OCI-LY1 (cell line): Measurements from ENCODE around the gene ASAP3.

Experiments used
- H2AFZ ChIP-seq: fragments of 200-600 bp; sonication (generic), shearing (Covaris generic); 2 replicates; pipeline ENCODE4 v1.6.0; 2014; ENCODE audit warnings: antibody characterized with exemption, mild to moderate bottlenecking, low read length
- H3F3A ChIP-seq: fragments of 200-600 bp; sonication (generic), shearing (Covaris generic); 2 replicates; pipeline ENCODE4 v1.6.0; 2014; ENCODE audit warnings: mild to moderate bottlenecking, antibody characterized with exemption, low read length, moderate library complexity; ENCODE audit not compliant: insufficient read depth
- H3K27ac ChIP-seq: fragments of 200-600 bp; sonication (generic); 2 replicates; pipeline ENCODE4 v1.5.1; 2014; ENCODE audit warnings: low read length, mixed run types, mild to moderate bottlenecking, low read depth; ENCODE audit not compliant: poor library complexity, severe bottlenecking
- H3K27me3 ChIP-seq: fragments of 200-600 bp; sonication (generic); 2 replicates; pipeline ENCODE4 v1.6.0; 2014; ENCODE audit warnings: antibody characterized with exemption, mild to moderate bottlenecking, low read length, moderate library complexity; ENCODE audit not compliant: insufficient read depth
- H3K36me3 ChIP-seq: fragments of 200-600 bp; sonication (generic); 2 replicates; pipeline ENCODE4 v1.6.1; 2014; ENCODE audit warnings: mild to moderate bottlenecking, antibody characterized with exemption, low read length, moderate library complexity, mixed read lengths; ENCODE audit not compliant: insufficient read depth
- H3K4me1 ChIP-seq: fragments of 200-600 bp; sonication (generic); 2 replicates; pipeline ENCODE4 v1.5.1; 2014; ENCODE audit warnings: mild to moderate bottlenecking, low read length, moderate library complexity; ENCODE audit not compliant: insufficient read depth, severe bottlenecking
- H3K4me2 ChIP-seq: fragments of 200-600 bp; sonication (generic), shearing (Covaris generic); 2 replicates; pipeline ENCODE4 v1.6.1; 2014; ENCODE audit warnings: low read length
- H3K4me3 ChIP-seq: fragments of 200-600 bp; sonication (generic); 2 replicates; pipeline ENCODE4 v1.5.1; 2014; ENCODE audit warnings: low read length, low read depth, mild to moderate bottlenecking, mixed read lengths; ENCODE audit not compliant: poor library complexity, severe bottlenecking
- H3K79me2 ChIP-seq: fragments of 200-600 bp; shearing (Covaris generic); 2 replicates; pipeline ENCODE4 v1.6.1; 2016; ENCODE audit warnings: mixed run types, low read length, mixed read lengths; ENCODE audit not compliant: insufficient read depth
- H3K9ac ChIP-seq: fragments of 200-600 bp; sonication (generic), shearing (Covaris generic); 2 replicates; pipeline ENCODE4 v1.6.1; 2014; ENCODE audit warnings: mild to moderate bottlenecking, low read length, mixed read lengths
- H3K9me2 ChIP-seq: fragments of 200-600 bp; sonication (generic), shearing (Covaris generic); 2 replicates; pipeline ENCODE4 v1.6.1; 2014; ENCODE audit warnings: low read depth, mild to moderate bottlenecking, low read length, mixed read lengths
- H3K9me3 ChIP-seq: fragments of 200-600 bp; shearing (Covaris generic); 2 replicates; pipeline ENCODE4 v1.6.1; 2014; ENCODE audit warnings: low read length, mixed read lengths
- H4K20me1 ChIP-seq: fragments of 200-600 bp; sonication (generic), shearing (Covaris generic); 2 replicates; pipeline ENCODE4 v1.6.0; 2016; ENCODE audit warnings: mild to moderate bottlenecking, low read length; ENCODE audit not compliant: insufficient read depth
- CTCF ChIP-seq: fragments of 200-600 bp; sonication (generic), shearing (Covaris generic); IDR thresholded peaks from 2 replicates; pipeline ENCODE4 v1.5.1; 2017; ENCODE audit warnings: mild to moderate bottlenecking, antibody characterized with exemption, low read length, moderate library complexity, mixed read lengths
- EZH2 ChIP-seq: fragments of 200-600 bp; sonication (generic), shearing (Covaris generic); IDR thresholded peaks from 2 replicates; pipeline ENCODE4 v1.8.0; 2017; ENCODE audit warnings: borderline replicate concordance, mixed run types, mild to moderate bottlenecking, antibody characterized with exemption, low read length, moderate library complexity, mixed read lengths

ASAP3 gene

GRCh38 chr1:23471473-23472075 lies 12.4 kb downstream of the ASAP3 start:
- Histone ChIP-seq H3K9me2 (no peaks in the 10 kb centered on the region), H3K27ac (no peak overlapping the region)

GRCh38 chr1:23470282-23471070 lies 13.5 kb downstream of the ASAP3 start:
- TF ChIP-seq EZH2 (no peak), CTCF (no peak)
- H3K79me2 ChIP-seq, result no peaks in the 10 kb centered on the region
- no peaks in the 10 kb centered on the region for H3K36me3 ChIP-seq
- no peaks in the 10 kb centered on the region for H3K9me2 ChIP-seq
- H4K20me1 ChIP-seq, result no peaks in the 10 kb centered on the region
- H3K27me3 ChIP-seq, result no peaks in the 10 kb centered on the region
- no peak overlapping the region for H3K4me3 ChIP-seq
- no peak overlapping the region for H2AFZ ChIP-seq
- H3F3A ChIP-seq, result no peaks in the 10 kb centered on the region
- no peak overlapping the region for H3K4me2 ChIP-seq
- no peaks in the 10 kb centered on the region for H3K9me3 ChIP-seq
- no peak overlapping the region for H3K27ac ChIP-seq
- no peaks in the 10 kb centered on the region for H3K4me1 ChIP-seq
- no peak overlapping the region for H3K9ac ChIP-seq

More at GRCh38 chr1:23471473-23472075, 12.4 kb downstream of the ASAP3 start:
- H3K9ac ChIP-seq, result no peak overlapping the region
- no peak overlapping the region for H3K4me2 ChIP-seq
- H3K36me3 ChIP-seq, result no peaks in the 10 kb centered on the region
- no peaks in the 10 kb centered on the region for H4K20me1 ChIP-seq
- no peaks in the 10 kb centered on the region for H3F3A ChIP-seq
- no peak overlapping the region for H3K4me3 ChIP-seq
- H3K4me1 ChIP-seq, result no peaks in the 10 kb centered on the region
- no peaks in the 10 kb centered on the region for H3K27me3 ChIP-seq
- H3K79me2 ChIP-seq, result no peaks in the 10 kb centered on the region
- no peaks in the 10 kb centered on the region for H3K9me3 ChIP-seq
- no peak overlapping the region for H2AFZ ChIP-seq
- TF ChIP-seq EZH2 (no peak), CTCF (no peak)

- Histone ChIP-seq H3K27me3 (0 out of 2 replicates have a peak, but pooled peaks cover 6% of the 10 kb centered on the region), H2AFZ (no peak overlapping the region), H3K4me2 (no peak overlapping the region), H3K9ac (no peak overlapping the region), H3K4me3 (no peak overlapping the region), H3K79me2 (no peaks in the 10 kb centered on the region), H3K36me3 (no peaks in the 10 kb centered on the region), H3K9me3 (no peaks in the 10 kb centered on the region), H3F3A (no peaks in the 10 kb centered on the region), H3K4me1 (no peaks in the 10 kb centered on the region), H3K9me2 (no peaks in the 10 kb centered on the region), H4K20me1 (no peaks in the 10 kb centered on the region), H3K27ac (no peak overlapping the region)
- TF ChIP-seq CTCF, result no peak
- TF ChIP-seq EZH2, result no peak
Observed at GRCh38 chr1:23469372-23469982, 14.5 kb downstream of the ASAP3 start.
